Measurements from ENCODE around the gene KRTAP20-1.

The KRTAP20-1 gene

DNA sequence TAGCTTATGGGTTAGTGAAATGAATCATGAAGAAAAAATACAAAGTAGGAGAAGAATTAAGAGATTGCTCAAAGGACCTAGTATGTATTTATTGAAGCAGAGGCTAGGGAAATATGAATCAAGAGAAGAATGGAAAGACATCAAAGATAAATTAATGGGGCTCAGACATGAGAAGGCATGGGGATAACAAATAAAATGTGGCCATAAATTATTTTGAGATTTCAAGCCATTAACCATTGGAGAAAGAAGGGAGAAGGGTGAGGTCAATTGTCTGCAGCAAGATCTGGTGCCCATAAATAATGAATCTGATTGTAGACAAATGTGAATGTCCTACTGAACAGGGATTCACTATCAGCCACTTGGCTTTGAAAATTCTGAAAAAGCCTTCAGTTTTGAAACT is 36.7 kb downstream of the KRTAP20-1 start:
- DNase-seq, result no peak
